ENCODE results near the gene UBE2I.

GRCh38 chr16:1277151-1277598 lies 32.3 kb upstream of the UBE2I start:
- TF ChIP-seq EZH2 (IDR thresholded peaks at IDR 0.05; ENCODE audit: borderline replicate concordance, insufficient read depth, low read depth, low read length, poor library complexity, severe bottlenecking) (no peak), CTCF (IDR thresholded peaks at IDR 0.05) (no peak)

Measured in B cell (primary cell).